NOMO-1 treated with dmso at 0.1 percent for 144 hours (cell line): ENCODE measurements around the gene MAGEL2.

Source experiments
- DNase-seq: peaks from one replicate; lab custom pipeline; 2025; ENCODE audit not compliant: unreplicated experiment; lab: John Stamatoyannopoulos, UW

MAGEL2 gene

DNA sequence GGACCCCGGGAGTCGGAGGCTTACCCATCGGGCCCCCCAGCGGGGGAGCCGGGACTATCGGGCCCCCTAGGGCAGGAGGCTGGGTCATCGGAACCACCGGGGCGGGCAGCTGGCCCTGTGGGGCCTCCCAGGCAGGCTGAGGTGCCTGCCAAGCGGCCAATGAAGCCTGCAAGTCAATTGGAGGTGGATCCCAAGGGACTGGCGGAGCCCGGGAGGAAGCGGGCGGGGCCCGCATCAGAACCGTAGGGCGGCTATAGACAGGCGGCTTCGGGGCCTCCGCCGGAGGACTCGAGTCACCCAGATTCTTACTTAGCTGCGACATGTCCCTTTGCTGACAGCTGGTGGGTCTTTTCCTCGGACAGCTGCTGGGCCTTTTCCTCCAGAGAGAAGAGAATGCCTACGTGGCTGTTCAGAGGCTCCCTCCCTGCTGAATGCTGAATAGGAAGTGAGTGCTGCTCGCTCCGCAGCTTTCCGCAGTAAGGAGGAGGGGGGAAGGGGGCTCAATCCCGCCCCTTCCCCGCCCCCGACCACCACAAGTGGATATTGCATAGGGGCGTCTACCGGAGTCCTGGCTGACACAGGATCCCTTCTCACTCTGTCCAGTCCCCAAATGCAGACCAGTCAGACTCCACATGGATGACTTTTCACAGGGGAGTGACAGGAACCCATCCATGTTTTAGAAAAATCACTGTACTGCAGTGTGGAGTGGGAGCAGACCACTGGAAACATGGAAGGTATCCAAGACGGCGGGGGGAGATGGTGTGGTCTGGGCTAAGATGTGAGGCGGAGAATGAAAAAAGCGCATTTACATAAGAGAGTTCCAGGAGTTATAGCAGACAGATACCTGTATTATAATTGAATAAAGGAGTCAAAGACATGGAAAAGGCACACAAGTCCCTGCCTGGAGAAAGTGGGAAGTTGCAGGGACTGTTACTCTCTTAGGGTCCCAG, at the start of gene MAGEL2:
Gene MAGEL2, minus strand, starts transcription at position 447 of the 950 bp plus-strand sequence. Its CDS starts 125 bp downstream, at position 322.
- DNase-seq = no peak

DNA sequence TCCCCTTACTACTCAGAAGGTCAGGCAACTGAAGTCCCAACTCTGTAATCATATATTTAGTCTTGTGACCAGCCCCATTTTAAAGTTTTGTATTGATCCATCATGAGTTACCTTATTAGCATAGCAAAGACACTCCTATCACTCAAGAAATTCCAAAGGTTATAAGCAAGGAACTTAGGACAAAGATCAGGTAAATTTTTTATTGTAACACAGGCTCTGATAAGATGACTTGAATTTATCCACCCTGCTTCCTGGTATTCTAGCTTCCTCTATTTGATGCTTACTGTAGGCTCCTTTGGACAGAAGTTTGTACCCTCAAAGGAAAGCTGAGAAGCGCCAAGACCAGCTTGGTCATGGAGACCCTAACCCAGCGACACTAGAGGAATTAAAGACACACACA, 47.6 kb upstream of the MAGEL2 start:
- no peak for DNase-seq

- DNase-seq = no peak
These were observed 46.9 kb upstream of the MAGEL2 start for GRCh38 chr15:23694592-23694991.

DNA sequence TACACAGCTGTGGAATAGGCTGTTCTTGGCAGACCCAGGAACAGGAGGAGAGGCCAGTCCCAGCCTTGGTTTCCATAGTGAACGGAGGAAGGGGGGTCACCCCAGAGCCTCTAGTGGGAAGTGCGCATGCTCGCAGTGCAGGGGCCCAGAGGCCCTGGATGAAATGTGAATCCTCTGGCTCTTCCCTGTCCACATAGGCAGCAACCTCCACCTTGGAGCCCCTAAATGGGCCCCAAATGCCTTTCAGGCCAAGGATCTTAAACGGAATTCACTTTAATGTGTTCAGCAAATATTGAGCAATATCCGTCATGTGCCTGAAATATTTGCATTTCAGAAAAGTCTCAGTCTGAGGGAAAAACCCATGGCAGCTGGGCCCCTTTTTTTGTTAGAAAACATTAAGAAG, 42.8 kb upstream of the MAGEL2 start:
- no peak for DNase-seq

GRCh38 chr15:23690015-23690414, 42.3 kb upstream of the MAGEL2 start:
- no peak for DNase-seq

- DNase-seq = no peak
These were observed 39.4 kb upstream of the MAGEL2 start, which contains the start of gene NDN for GRCh38 chr15:23687143-23687470. NDN (minus strand) TSS chr15:23687305; CDS start chr15:23687217, 88 bp downstream.

- DNase-seq = no peak
These were observed 38.9 kb upstream of the MAGEL2 start for GRCh38 chr15:23686466-23687142.

DNA sequence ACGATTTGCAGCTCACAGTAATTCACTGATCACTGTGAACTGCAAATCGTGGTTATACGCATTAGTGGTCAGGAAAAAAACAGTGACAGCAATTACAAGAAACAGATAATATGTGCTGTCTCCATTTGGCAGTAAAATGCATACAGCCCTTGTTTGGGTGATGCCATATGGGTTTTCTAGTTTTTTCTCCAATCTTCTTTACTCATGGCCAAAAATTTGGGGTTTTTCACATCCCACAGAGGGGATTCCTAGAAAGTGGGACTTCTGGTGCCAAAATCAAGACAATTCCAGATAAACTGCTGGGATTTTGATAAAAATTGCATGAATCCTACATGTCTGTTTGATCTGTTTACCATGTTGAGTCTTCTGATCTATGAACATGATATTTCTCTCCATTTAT, 23.8 kb upstream of the MAGEL2 start:
- DNase-seq = no peak

GRCh38 chr15:23670970-23671369, 23.3 kb upstream of the MAGEL2 start:
- DNase-seq = no peak

GRCh38 chr15:23663232-23663631, 15.6 kb upstream of the MAGEL2 start:
- DNase-seq = no peak

GRCh38 chr15:23648920-23649515, 1.4 kb upstream of the MAGEL2 start:
- no peak for DNase-seq

- DNase-seq = no peak
These were observed 719 bp downstream of the MAGEL2 start for GRCh38 chr15:23647001-23647295.

DNA sequence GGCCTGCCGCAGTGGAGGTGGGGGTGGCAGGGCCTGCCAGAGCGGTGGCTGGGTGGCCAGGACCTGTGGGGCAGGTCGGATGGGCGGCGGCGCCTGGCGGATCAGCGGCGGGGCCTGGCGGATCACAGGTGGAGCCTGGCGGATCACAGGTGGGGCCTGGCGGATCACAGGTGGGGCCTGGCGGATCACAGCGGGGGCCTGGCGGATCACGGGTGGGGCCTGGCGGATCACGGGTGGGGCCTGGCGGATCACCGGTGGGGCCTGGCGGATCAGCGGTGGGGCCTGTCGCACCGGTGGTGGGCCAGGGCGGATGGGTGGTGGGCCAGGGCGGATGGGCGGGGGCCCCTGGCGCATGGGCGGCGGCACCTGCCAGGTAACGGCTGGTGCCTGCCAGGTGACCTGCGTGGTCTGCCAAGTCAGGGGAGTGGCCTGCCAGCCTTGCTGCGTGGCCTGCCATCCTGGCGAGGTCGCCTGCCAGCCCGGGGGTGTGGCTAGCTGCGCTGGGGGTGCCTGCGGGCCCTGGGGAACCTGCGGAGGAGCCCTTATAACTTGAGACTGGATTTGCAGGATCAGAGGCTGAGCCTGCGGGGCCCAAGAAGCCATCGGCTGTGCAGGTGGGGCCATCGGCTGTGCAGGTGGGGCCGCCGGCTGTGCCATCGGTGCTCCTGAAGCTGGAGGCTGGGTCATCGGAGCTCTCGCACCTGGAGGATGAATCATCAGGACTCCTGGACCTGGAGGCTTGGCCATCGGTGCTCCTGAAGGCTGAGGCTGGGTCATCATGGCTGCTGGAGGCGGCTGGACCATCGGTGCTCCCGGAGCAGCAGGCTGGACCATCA, 1.3 kb downstream of the MAGEL2 start:
- DNase-seq = no peak

- DNase-seq = no peak
These were observed 2.1 kb downstream of the MAGEL2 start for GRCh38 chr15:23645371-23646164.

- no peak for DNase-seq
These were observed 2.8 kb downstream of the MAGEL2 start for GRCh38 chr15:23644829-23645228.

DNA sequence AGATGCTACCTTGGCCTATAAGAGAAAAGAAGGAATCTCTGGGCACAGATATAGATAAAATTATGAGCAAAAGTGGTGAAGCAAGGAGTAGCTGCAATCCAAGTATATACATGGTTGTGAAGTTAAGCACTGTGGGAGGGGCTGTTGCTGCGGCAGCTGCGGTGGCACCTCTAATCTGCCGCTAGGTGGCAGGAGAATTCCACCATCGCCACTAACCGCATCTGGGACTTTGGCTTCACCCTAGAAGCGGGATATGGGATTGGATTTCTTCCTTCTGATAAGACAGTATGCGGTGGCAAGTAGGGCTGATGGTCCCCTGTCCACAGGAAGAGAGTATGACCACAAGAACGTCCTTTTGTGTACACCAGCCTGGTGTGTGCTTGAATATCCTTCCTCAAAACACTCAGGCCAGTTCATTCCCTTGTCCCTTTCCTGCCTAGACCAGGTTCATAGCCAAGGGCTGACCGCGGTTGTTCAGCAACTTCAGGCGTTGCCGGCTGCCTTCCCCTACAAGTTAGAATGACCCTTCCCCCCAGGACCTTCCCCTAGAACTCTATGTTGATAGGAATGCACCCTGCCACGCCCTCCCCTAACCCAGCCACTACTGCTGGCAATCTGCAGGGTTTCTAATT, 5.1 kb downstream of the MAGEL2 start:
- no peak for DNase-seq

GRCh38 chr15:23634181-23634580, 13.5 kb downstream of the MAGEL2 start:
- no peak for DNase-seq

DNA sequence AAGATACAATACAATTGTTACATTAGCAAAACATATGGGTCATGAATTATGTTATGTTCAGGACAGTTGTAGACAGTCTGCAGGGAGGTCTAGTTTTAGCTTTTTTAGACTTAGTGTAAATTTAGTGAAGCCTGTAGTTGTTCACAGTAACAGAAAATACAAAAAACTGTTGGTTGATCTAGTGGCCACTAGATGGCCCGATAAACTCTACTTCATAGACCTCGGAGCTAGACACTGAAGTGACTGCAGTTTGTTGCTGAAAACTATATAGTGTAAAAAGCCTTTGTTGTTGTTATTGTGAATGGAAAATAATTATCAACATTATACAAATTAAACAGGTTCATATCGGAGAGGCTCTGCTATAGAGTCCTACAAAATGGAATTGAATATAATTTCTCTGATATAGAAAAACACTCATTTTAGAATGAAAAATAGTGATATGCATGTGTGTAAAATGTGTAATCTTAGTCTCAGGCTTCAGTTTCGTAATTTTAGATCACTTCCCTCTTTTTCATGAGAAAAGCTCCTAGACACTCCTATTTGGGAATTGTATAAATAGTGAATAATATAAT, 18.3 kb downstream of the MAGEL2 start:
- DNase-seq = no peak

DNA sequence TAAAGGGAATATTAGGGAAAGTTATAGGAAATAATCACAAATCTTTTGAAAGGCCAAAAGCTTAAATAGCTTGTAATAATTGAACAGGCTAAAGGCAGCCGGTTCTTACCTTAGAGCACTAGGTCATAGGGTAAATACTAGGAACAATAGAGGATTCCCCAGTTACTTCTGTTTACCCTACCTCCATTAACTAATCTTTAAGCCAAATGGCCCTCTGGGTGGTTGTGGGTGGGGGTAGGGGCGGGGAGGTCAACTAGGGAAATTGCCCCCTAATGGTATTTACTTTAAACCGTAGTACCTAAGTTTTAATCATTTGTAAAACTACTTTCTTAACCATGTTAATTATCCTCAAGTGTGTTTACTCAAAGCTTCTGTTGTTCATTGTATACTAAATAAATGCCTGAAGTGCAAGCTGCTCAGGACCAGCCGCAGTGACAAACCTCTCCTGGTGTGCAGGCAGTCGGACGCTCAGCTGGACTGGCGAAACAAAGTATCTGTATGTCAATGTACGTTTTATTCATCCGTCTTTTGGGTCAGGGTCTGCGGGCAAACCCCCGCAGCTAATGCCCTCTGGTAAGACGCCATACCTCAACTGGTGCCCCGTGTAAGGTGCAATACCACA, 18.9 kb downstream of the MAGEL2 start:
- no peak for DNase-seq
